BLaER1 (cell line): Measurements from ENCODE around the gene LAPTM5.
A peak's percentile ranks its signal among the peaks of the same experiment; 100 is the strongest.

ENCODE experiments used
- H3K27ac ChIP-seq: shearing (Covaris generic); formaldehyde crosslinking; 2 replicates; pipeline ENCODE4 v1.8.1; 2022
- H3K27me3 ChIP-seq: shearing (Covaris generic); formaldehyde crosslinking; 2 replicates; pipeline ENCODE4 v1.8.1; 2022
- H3K36me3 ChIP-seq: shearing (Covaris generic); formaldehyde crosslinking; 2 replicates; pipeline ENCODE4 v1.8.1; 2022
- H3K4me1 ChIP-seq: shearing (Covaris generic); formaldehyde crosslinking; 2 replicates; pipeline ENCODE4 v1.8.1; 2022
- H3K4me2 ChIP-seq: shearing (Covaris generic); formaldehyde crosslinking; 2 replicates; pipeline ENCODE4 v1.8.1; 2022
- H3K4me3 ChIP-seq: shearing (Covaris generic); formaldehyde crosslinking; 2 replicates; pipeline ENCODE4 v1.8.1; 2022
- H3K9ac ChIP-seq: shearing (Covaris generic); formaldehyde crosslinking; 2 replicates; pipeline ENCODE4 v1.8.1; 2022
- H3K9me3 ChIP-seq: shearing (Covaris generic); formaldehyde crosslinking; 2 replicates; pipeline ENCODE4 v1.8.1; 2022
- H4K20me1 ChIP-seq: shearing (Covaris generic); formaldehyde crosslinking; 2 replicates; pipeline ENCODE4 v1.8.1; 2022
- Cebpa-rat ChIP-seq: shearing (Covaris generic); IDR thresholded peaks from 2 replicates; pipeline ENCODE4 v1.8.1; 2022

LAPTM5 gene

DNA sequence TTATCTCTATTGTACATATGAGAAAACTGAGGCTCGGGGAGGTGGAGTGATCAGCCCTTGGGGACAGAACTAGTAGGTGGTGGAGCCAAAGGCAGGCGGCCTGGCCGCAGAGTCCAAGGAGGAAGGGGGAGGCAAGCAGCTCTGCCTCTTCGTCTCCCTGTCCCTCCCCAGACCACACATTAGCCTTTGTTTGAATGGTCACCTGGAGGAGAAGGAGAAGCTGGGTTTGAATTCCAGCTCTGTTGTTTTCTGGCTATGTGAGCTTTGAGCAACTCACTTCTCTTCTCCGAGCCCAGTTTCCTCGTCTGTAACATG, 21.4 kb upstream of the LAPTM5 start:
- H3K4me1 ChIP-seq = peaks cover 76% of the 10 kb centered on the region
- H3K4me2 ChIP-seq = peak overlapping the region; percentile 59
- no peak overlapping the region for H3K27ac ChIP-seq
- peaks cover 12% of the 10 kb centered on the region for H4K20me1 ChIP-seq
- no peaks in the 10 kb centered on the region for H3K36me3 ChIP-seq
- no peaks in the 10 kb centered on the region for H3K27me3 ChIP-seq
- H3K9me3 ChIP-seq = no peaks in the 10 kb centered on the region
- no peak overlapping the region for H3K9ac ChIP-seq
- H3K4me3 ChIP-seq = no peak overlapping the region
- TF ChIP-seq Cebpa-rat = no peak

DNA sequence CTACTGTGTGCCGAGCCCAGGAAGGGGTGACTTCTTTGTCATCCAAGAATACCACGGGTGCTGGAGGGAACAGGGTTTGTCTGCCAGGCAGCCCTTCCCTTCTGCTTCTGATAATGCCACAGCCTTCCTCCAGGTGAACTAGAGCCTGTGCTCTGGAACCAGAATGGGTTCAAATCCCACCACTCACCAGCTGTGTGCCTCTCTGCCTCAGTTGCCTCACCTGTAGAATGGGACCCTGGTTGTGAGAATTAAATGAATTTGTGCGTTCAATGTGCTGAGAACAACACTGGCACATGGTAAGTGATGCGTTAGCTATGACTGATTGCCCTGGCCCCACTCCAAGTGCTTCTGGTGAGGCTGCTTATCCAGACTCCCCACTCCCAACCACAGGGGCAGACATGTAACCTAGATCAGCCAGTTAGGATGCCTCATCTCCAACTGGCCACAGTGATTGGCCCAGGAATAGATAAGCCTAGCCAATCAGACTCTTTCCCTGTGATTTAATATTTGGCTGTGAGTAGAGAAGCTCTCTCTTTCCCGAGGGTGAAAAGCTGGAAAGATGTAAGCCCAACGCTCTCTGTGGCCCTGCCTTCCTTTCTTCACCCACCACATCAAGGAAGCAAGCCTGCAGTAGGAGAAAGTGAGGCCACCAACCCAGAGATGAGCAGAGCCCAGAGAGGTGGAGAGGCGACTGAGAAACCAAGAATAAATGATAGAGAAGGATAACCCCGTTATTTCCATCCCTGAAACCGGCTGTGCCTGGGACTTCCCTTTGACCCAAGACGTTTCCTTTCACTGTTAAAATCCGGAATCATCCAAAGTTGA, 20.8 kb upstream of the LAPTM5 start:
- H3K4me3 ChIP-seq = no peak overlapping the region
- peak overlapping the region; percentile 59 for H3K4me2 ChIP-seq
- H3K4me1 ChIP-seq = peaks cover 76% of the 10 kb centered on the region
- H3K27ac ChIP-seq = no peak overlapping the region; the same call in 1 of the 2 replicates
- H4K20me1 ChIP-seq = peaks cover 10% of the 10 kb centered on the region
- TF ChIP-seq Cebpa-rat = no peak
- H3K9ac ChIP-seq = no peak overlapping the region
- no peaks in the 10 kb centered on the region for H3K9me3 ChIP-seq
- H3K36me3 ChIP-seq = no peaks in the 10 kb centered on the region
- H3K27me3 ChIP-seq = no peaks in the 10 kb centered on the region

DNA sequence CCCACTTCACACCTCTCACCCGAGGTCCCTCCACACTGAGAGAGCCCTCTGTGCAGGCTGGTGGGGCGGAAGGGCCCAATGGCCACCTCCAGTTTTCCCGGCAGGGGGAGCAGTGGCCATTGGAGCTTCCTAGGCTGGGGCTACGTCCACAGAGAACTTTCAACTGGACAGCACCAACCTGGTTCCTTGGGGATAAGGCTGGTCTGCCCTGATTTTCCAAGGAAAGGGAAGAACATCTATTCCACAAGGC, 20.3 kb upstream of the LAPTM5 start:
- Histone ChIP-seq H3K4me1 (peaks cover 74% of the 10 kb centered on the region), H3K4me2 (peak overlapping the region; percentile 59), H3K9me3 (no peaks in the 10 kb centered on the region), H3K27me3 (no peaks in the 10 kb centered on the region), H3K36me3 (no peaks in the 10 kb centered on the region), H4K20me1 (peaks cover 4% of the 10 kb centered on the region), H3K4me3 (no peak overlapping the region), H3K27ac (peak overlapping the region; percentile 49; the same call in 1 of the 2 replicates), H3K9ac (no peak overlapping the region)
- TF ChIP-seq Cebpa-rat = no peak

DNA sequence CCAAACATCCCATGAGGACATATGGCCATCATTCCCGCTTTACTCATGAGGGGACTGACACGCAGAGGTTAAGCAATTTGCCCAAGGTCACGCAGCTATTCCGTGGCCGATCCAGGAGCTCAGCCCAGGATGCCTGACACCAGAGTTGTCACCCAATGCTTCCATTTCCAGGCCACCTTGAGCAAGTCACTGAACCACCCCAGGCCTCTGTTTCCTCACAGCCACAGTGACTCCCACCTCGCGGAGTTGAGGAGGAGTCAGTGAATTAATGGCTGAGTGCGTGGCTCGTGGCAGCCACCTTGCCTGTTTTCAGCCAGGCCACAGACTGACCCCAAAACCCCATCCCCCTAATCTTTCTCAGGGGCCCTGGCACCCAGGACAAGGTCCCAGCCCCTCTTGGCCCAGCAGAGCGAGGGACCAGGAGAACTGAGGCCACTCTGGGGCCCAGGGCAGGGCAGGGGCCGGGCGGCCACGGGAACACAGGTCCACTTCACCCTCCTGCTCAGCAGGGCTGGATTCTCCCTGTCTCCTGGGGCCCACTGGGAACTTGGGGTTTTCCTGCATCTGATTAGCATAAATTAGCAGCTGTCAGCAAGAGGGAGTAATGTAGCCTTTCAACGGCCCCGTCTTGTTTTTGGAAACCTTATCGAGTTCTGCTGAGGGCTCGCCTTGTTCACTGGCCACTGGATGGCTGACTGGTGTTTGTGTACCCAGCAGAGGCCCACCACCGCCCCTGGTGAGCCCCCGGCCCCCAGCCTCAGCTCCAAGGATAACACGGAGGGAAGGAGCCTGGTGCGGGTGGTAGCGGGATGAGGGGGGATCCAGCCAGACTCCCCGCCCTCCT, 19.7 kb upstream of the LAPTM5 start:
- TF ChIP-seq Cebpa-rat = no peak
- H3K4me1 ChIP-seq = peaks cover 69% of the 10 kb centered on the region
- H3K36me3 ChIP-seq = no peaks in the 10 kb centered on the region

DNA sequence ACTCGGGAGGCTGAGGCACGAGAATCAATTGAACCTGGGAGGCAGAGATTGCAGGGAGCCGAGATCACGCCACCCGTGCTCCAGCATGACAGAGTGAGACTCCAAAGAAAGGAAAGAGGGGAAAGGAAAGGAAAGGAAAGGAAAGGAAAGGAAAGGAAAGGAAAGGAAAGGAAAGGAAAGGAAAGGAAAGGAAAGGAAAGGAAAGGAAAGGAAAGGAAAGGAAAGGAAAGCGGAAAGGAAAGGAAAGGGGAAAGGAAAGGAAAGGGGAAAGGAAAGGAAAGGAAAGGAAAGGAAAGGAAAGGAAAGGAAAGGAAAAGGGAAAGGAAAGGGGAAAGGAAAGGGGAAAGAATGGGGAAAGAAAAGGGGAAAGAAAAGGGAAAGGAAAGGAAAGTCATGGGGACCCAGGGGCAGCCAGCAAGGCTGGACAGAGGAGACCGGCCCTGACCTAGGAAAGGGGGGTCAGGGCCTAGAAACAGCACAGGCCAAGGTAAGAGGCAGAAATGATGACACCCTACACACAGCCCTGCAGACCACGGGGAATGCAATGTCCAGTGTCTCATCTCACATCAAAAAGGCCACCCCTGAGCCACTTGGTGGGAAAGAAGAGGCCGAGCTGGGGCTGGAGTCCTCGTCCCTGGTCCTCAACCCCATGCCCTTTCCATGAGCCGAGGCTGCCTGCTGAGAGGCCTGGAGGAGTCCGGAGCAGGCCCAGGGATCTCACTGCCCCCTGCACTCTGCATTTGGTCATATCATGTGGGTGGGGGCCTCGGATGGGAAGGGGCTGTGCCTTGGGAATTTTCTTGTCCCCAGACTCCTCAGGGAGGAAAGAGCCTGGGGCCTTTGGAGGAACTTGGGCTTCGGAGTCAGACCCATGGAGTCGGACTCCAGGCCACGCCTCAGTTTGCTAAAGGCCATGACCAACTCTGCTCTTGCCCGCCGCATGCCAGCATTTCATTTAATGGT, 18.8 kb upstream of the LAPTM5 start:
- Histone ChIP-seq H3K4me2 (peak overlapping the region; percentile 64; the same call in 1 of the 2 replicates), H3K9me3 (no peaks in the 10 kb centered on the region), H3K4me3 (no peak overlapping the region), H3K36me3 (no peaks in the 10 kb centered on the region), H3K27me3 (no peaks in the 10 kb centered on the region), H3K27ac (no peak overlapping the region), H4K20me1 (no peaks in the 10 kb centered on the region; the same call in 1 of the 2 replicates), H3K9ac (no peak overlapping the region), H3K4me1 (peaks cover 69% of the 10 kb centered on the region)
- no peak for TF ChIP-seq Cebpa-rat

More for the DNA sequence above, 19.7 kb upstream of the LAPTM5 start:
- H4K20me1 ChIP-seq = no peaks in the 10 kb centered on the region; the same call in 1 of the 2 replicates
- H3K4me2 ChIP-seq = peak overlapping the region; percentile 59
- H3K27ac ChIP-seq = peak overlapping the region; percentile 49; the same call in 1 of the 2 replicates
- H3K9ac ChIP-seq = no peak overlapping the region
- H3K9me3 ChIP-seq = no peaks in the 10 kb centered on the region
- H3K27me3 ChIP-seq = no peaks in the 10 kb centered on the region
- no peak overlapping the region for H3K4me3 ChIP-seq

DNA sequence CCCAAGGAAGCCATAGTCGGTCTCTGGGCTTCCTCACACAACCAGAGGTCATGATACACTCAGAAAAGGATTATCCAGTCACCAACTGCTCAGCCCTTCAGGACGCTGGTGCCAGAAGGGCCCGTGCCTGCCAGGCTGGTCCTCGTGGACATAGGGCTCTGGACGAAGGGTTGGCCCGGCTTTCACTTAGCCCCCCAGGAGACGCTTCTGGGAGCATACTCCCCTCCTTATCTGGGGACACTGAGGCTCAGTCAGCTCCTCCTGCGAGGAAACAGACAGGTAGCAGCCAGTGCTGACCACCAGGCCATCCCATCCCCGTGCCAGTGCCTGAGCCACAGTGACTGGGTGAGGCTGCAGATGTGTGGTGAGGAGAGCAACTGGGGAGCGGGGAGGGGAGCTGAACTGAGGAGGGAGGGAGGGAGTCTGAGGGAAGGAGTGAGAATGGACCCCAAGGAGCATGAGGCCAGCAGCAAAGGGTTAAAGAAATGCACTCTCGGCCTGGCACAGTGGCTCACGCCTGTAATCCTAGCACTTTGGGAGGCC, 17.9 kb upstream of the LAPTM5 start:
- H3K9me3 ChIP-seq = no peaks in the 10 kb centered on the region
- H3K4me2 ChIP-seq = peak overlapping the region; percentile 64
- no peak overlapping the region for H3K9ac ChIP-seq
- H3K4me3 ChIP-seq = no peak overlapping the region
- peak overlapping the region; percentile 65; the same call in 1 of the 2 replicates for H3K27ac ChIP-seq
- peaks cover 67% of the 10 kb centered on the region for H3K4me1 ChIP-seq
- H3K36me3 ChIP-seq = no peaks in the 10 kb centered on the region
- H4K20me1 ChIP-seq = no peaks in the 10 kb centered on the region; the same call in 1 of the 2 replicates
- H3K27me3 ChIP-seq = no peaks in the 10 kb centered on the region
- TF ChIP-seq Cebpa-rat = no peak

DNA sequence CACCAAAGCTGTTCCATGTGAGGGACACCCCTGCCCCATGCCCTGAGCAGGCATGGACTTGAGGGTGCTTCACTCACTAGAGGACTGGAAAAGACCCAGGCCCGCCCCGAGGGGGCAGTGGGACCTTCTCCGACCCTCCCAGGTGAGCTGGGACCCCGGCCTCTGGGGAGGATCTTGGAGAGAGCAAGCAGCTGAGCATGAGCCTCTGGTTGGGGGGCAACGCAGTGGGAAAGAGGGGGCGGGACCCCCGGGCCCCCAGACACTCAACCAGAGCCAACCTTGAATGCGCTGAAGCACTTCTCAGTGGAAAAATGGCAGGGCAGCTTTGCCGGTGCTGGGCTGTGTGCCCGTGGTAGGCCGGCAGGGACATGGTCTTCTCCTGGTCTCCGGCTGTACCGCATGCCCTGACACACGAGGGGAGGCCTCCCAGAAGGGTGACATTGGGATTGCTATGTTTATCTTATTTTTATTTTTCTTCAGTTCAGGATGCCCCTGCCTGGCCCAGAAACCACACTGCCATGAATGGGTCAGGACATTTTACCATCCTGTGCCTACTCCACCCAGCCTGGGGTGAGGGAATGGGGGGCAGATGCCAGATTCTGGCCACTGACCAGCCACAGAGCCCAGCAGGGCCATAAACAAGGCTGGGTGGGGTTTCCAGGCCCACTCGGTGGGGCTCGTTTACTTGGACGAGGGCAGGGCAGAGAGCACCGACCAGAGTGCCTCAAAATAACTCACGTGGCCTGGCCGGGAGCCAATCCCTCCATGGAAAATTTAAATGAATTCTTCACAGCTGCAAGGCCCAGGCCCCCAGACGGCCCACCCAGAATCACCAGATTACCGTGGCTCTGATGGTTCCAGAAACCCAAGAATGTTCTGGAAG, 17.2 kb upstream of the LAPTM5 start:
- Histone ChIP-seq H3K9me3 (no peaks in the 10 kb centered on the region), H3K4me1 (peaks cover 60% of the 10 kb centered on the region), H3K27ac (peak overlapping the region; percentile 65), H3K4me3 (no peak overlapping the region), H3K36me3 (no peaks in the 10 kb centered on the region), H4K20me1 (no peaks in the 10 kb centered on the region; the same call in 1 of the 2 replicates), H3K27me3 (no peaks in the 10 kb centered on the region), H3K9ac (peak overlapping the region; percentile 34; the same call in 1 of the 2 replicates), H3K4me2 (peak overlapping the region; percentile 64)
- no peak for TF ChIP-seq Cebpa-rat

DNA sequence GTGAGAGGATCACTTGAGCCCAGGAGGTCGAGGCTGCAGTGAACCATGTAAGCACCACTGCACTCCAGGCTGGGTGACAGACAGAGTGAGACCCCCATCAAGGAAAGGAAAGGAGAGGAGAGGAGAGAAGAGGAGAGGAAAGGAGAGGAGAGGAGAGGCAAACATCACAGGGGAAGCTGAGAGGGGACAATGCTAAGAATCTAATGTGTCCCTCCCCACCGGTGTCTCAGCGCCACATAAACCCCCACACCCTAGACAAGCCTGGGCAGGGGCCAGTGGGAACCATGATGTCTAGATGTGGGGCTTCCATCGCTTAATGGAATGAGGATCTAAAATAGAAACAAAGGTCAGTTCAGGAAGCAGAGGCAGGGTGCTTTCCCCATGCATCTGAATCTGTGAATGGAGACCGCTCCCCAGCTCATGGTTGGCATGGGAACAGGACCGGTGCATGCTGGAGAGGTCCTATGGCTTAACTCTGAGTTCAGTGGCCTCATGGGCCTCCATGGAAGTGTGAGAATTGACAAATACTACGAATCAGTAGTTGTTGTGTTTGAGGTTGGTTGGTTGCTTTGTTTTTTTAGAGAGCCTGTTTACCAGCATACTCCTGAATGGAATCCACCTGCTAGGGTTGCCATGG, 16.3 kb upstream of the LAPTM5 start:
- Histone ChIP-seq H3K9ac (no peak overlapping the region), H3K4me2 (peak overlapping the region; percentile 64), H3K9me3 (no peaks in the 10 kb centered on the region), H3K36me3 (no peaks in the 10 kb centered on the region), H3K27ac (no peak overlapping the region), H3K27me3 (no peaks in the 10 kb centered on the region; the same call in 1 of the 2 replicates), H3K4me3 (no peak overlapping the region), H4K20me1 (no peaks in the 10 kb centered on the region; the same call in 1 of the 2 replicates), H3K4me1 (peaks cover 55% of the 10 kb centered on the region)
- no peak for TF ChIP-seq Cebpa-rat
